Measurements from ENCODE around the gene PHLDA3.

GRCh38 chr1:201419256-201419655, 49.7 kb downstream of the PHLDA3 start:
- TF ChIP-seq CTCF (IDR thresholded peaks at IDR 0.05) (no peak), POLR2A (IDR thresholded peaks at IDR 0.05) (no peak)
